GM18517 (cell line): ENCODE data around the gene LHFPL6.

Experiments
- ATAC-seq: cut with Tn5 transposase; IDR thresholded peaks from one replicate; pipeline ENCODE4 v1.9.1; 2021; ENCODE audit warnings: mild to moderate bottlenecking, moderate library complexity; ENCODE audit not compliant: unreplicated experiment

LHFPL6 gene

DNA sequence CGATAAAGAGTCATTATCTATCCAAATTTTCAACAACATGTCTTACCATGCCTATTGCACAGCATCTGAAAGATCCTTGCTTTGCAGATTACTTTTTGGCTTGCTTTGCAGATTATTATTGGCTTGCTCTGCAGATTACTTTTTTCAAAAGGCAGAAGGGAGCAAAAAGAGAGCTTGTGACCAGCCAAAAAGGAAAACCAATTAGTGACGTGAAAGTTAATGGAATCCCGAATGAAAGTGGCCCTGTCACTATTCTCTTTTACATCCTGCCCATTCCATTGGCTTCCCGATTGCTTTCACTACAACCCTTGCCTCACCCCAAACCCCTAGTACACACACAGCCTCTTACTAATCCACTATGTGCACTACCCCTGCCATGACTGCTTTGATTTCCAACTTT is 81.3 kb downstream of the LHFPL6 start:
- no peak for ATAC-seq

- no peak for ATAC-seq
Observed at GRCh38 chr13:39516096-39516495, 86.9 kb downstream of the LHFPL6 start.

DNA sequence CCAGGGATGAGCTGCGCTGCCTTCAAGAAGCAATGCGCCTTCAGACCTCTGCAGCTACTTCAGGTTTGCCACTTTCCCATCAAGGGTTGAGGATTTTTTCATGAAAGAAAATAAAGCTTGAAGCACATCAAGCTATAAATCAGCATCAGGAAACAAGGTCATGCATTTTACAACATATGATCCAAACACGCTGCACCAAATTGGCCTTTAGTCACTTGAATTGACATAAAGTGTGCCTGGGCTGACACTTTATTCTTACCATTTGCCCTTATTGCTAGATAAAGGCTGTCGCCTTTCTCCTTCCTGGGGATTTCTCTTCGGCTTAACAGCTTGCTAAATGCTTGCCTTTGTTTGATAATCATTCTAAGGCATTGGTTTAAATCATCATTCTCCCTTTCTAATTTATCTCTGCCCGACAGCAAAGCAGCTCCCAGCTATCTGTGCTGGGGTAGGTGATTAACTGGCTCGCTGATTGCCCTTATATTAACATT is 87.7 kb downstream of the LHFPL6 start:
- ATAC-seq = no peak

- ATAC-seq = no peak
Observed at GRCh38 chr13:39512687-39513086, 90.3 kb downstream of the LHFPL6 start.

- ATAC-seq = peak; percentile 88
Observed at GRCh38 chr13:39510316-39510695, 92.7 kb downstream of the LHFPL6 start.

- no peak for ATAC-seq
Observed at GRCh38 chr13:39509616-39510315, 93.2 kb downstream of the LHFPL6 start.

GRCh38 chr13:39506559-39507390 is 96.2 kb downstream of the LHFPL6 start:
- no peak for ATAC-seq

- ATAC-seq = no peak
Observed at GRCh38 chr13:39505151-39505550, 97.8 kb downstream of the LHFPL6 start.

DNA sequence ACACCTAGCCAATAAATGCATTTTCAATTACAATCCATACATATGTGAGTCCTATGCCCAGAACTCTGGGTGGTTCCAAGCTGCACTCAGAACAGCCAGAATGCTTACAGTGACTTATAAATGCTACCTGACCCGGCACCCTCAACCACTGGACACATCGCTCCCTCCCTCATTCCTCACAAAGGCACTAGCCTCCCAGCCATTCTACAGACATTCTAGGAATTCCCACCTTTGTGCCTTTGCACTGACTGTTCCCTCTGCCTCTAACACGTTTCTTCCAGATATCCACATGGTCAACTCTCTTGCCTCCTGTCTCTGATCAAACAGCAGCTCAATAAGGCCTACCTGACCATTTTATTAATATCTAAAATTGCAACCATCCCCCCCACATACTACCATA is 99.9 kb downstream of the LHFPL6 start:
- ATAC-seq = no peak

- ATAC-seq = no peak
Observed at GRCh38 chr13:39501702-39502324, 101.2 kb downstream of the LHFPL6 start.

DNA sequence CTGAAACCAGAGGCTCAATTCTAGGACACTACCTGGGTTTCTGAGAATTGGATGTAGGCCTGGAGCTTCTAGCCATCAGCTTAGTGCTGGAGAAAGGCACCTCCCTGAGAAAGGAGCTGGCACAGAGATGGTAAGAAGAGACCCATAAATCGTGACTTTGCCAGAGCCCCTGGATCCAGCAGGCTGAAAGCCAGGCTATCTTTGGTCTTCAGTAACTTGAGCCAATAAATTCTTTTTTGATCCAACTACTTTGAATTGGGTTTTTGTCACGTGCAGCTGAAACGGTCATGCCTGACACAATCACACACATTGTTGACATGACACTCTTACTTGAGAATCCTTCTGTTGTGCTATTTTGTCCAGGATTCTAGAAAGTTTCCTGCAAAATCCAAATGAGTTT is 103.4 kb downstream of the LHFPL6 start:
- ATAC-seq = no peak

- no peak for ATAC-seq
Observed at GRCh38 chr13:39498471-39499114, 104.4 kb downstream of the LHFPL6 start.

GRCh38 chr13:39496506-39496905 is 106.5 kb downstream of the LHFPL6 start:
- ATAC-seq = no peak

DNA sequence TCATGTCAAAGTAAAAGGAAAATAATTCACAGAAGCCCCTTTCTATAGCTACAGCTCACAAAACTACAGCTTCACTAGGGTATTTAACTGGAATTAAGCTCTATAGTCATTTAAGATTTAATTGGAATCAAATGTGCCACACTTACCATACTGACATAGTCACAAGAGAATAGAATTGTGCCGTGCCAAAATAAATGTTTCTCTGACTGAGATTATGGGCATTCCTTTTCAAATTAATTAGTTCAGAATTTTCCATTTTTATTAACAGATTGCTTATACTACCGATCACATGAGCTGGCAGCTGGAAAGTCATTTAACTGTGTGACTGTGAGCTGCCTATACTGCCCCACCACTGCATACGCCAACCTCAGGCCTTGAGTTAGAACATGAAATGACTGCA is 108.4 kb downstream of the LHFPL6 start:
- no peak for ATAC-seq

GRCh38 chr13:39494006-39494405 is 109.0 kb downstream of the LHFPL6 start:
- ATAC-seq = no peak

- no peak for ATAC-seq
Observed at GRCh38 chr13:39490136-39490535, 112.9 kb downstream of the LHFPL6 start.

- ATAC-seq = no peak
Observed at GRCh38 chr13:39486758-39487157, 116.2 kb downstream of the LHFPL6 start.

GRCh38 chr13:39485314-39485700 is 117.7 kb downstream of the LHFPL6 start:
- no peak for ATAC-seq

DNA sequence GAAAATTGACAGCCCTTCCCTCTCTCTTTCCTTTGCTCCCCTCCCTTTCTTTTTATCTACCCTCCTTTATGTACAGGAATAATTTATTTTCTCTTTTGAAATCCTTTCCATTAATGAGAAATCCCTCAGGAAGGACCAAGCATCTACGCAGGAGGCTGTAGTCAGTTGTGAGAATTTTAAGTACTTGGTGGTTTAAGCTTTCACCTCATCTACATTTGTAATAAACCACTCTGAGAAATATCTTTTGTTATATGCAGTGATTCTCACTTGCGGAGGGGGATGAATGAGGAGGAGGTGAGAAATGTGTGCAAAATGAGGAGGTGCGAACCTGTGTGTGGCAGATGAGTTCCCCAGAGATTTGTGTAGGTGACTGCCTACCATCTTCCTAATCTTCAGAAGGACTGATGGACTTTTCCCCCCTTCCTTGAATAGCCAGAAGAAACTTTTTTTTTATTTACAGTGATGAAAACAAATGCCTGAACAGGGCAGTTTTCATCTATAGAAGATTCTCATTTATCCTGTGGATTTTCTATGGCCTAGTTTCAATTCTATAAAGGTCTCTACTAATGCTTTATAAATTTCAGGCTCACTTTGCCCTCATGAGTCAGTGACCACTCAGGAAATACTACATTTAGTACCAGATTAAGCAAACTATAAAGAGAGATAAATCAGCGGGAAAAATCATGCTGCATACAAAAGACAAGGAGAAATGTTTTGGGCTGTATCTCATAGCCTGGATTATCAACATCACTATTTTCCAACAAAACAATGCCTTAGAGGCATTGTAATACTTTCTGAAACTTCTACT is 118.3 kb downstream of the LHFPL6 start:
- ATAC-seq = no peak

- ATAC-seq = no peak
Observed at GRCh38 chr13:39483326-39483725, 119.7 kb downstream of the LHFPL6 start.
